Measurements from ENCODE around the gene ZDHHC14.

ZDHHC14 gene

DNA sequence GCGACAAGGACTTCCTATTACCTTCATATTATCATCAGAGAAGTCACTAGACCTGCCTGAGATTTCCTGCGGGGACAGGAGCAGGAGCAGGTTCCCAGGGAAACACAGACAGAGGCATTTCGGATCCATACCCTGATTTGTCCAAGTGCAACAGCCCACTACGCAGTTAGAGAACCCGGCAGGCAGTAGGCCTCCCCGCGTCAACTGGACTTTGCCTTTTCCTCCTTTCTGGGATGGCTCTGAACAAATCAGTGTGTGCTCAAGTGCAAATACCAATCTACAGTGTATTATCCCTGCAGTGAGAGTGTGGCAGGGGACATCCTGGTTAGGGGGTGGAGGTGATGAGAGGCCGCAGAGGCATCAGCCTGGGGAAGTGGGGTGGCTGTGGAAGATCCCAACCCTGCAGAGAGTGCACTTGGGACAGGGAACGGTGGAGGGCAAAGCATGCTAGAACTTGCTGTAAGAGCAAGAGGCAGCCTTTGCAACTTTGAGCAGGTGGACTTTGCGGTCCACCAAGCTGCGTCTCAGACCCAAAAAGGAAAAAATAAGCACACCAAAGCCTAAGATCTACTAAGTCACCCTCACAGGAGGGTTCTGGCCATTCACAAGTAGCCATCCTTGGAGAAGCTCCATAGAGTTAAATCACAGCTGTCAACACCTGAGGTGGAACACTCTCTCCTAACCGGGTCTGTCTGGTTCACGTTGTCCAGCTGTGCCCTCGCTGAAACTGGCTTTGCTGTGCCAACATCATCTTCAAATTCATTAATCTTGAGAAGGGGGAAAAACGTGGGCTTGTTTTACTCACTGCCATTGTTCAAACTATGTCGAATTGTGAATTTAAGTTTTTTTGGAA, 159.1 kb downstream of the ZDHHC14 start:
- ChIA-PET CTCF (no interaction called here), POLR2A (no interaction called here)
- DNase-seq (ENCODE audit: low read depth, low spot score): no peak
- no peak overlapping the region for H3K4me3 ChIP-seq (ENCODE audit: low read depth, low read length)
- TF ChIP-seq, protein P1, sequence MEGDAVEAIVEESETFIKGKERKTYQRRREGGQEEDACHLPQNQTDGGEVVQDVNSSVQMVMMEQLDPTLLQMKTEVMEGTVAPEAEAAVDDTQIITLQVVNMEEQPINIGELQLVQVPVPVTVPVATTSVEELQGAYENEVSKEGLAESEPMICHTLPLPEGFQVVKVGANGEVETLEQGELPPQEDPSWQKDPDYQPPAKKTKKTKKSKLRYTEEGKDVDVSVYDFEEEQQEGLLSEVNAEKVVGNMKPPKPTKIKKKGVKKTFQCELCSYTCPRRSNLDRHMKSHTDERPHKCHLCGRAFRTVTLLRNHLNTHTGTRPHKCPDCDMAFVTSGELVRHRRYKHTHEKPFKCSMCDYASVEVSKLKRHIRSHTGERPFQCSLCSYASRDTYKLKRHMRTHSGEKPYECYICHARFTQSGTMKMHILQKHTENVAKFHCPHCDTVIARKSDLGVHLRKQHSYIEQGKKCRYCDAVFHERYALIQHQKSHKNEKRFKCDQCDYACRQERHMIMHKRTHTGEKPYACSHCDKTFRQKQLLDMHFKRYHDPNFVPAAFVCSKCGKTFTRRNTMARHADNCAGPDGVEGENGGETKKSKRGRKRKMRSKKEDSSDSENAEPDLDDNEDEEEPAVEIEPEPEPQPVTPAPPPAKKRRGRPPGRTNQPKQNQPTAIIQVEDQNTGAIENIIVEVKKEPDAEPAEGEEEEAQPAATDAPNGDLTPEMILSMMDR (IDR thresholded peaks at IDR 0.05; ENCODE audit: insufficient read depth, low read length, missing control alignments): no peak

GRCh38 chr6:157541618-157542413, 160.8 kb downstream of the ZDHHC14 start:
- DNase-seq (ENCODE audit: low read depth, low spot score): no peak
- ChIA-PET CTCF (interaction anchor here (1.4 kb wide), 1 partner anchor 125 kb away, joined by 4 read pairs; no protein-coding TSS in a partner anchor), POLR2A (no interaction called here)
- H3K4me3 ChIP-seq (ENCODE audit: low read depth, low read length): no peak overlapping the region
- TF ChIP-seq, protein P1 (IDR thresholded peaks at IDR 0.05; ENCODE audit: insufficient read depth, low read length, missing control alignments): no peak

DNA sequence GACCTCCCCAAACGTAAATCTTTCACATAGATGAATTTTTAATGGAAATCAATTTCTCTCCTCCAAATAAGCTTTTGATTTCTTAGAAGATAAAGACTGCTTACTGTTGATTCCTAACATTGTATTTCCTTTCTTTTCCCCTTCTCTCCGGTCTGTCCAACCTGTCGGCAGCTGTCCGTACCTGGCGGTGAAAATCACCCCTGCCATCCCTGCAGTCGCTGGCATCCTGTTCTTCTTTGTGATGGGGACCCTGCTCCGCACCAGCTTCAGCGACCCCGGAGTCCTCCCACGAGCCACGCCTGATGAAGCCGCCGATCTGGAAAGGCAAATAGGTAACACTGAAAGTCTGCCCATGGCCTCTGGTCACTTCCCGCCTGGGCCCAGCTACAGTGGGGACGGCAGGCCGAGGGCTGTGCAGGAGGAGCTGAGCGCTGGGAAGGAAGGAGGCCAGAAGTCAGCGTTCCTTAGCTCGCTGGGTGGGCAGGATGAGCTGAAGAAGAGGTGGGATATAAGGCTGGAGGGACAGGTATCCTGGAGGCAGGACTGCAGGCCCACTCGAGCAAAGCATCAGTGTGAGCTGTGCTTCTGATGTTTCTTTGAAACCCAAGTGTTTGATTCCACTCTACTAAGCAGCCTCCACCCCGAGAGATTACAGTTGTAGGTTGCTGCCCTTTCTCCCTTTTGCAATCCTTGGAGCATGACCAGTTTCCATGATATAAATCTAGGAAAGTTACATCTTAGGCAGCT, 161.6 kb downstream of the ZDHHC14 start:
- ChIA-PET POLR2A (no interaction called here), CTCF (interaction anchor here (0.6 to 1.4 kb wide), 2 partner anchors 71 to 124 kb away, joined by 3 to 4 read pairs; no protein-coding TSS in a partner anchor)
- TF ChIP-seq, protein P1 (IDR thresholded peaks at IDR 0.05; ENCODE audit: insufficient read depth, low read length, missing control alignments): no peak
- no peak overlapping the region for H3K4me3 ChIP-seq (ENCODE audit: low read depth, low read length)
- no peak for DNase-seq (ENCODE audit: low read depth, low spot score)

DNA sequence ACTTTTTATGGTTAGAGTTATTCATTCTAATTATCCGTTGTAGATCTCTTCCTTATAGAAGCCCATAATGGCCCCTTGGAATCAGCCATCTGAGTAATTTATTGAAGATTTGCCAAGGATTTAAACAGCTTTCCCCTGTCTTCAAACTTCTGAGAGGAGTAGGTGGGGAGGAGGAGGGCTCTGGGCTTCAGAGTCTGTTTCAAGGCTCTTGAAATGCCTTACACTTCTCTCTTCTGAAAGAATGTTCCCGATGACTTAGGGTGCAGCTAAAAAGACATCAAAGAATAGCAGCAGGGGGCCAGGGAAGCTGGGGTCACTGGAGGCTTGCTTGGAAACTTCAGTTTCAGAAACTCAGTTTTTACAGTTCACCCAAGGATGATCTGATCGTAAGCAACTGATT, 165.3 kb downstream of the ZDHHC14 start:
- ChIA-PET CTCF (no interaction called here), POLR2A (no interaction called here)
- TF ChIP-seq, protein P1 (IDR thresholded peaks at IDR 0.05; ENCODE audit: insufficient read depth, low read length, missing control alignments): no peak

GRCh38 chr6:157547112-157547511, 166.1 kb downstream of the ZDHHC14 start:
- DNase-seq (ENCODE audit: low read depth, low spot score): no peak
- POLR2A ChIA-PET: no interaction called here
- TF ChIP-seq, protein P1 (IDR thresholded peaks at IDR 0.05; ENCODE audit: insufficient read depth, low read length, missing control alignments): no peak
- CTCF ChIA-PET: no interaction called here
- no peak overlapping the region for H3K4me3 ChIP-seq (ENCODE audit: low read depth, low read length)

More for the DNA sequence above, 165.3 kb downstream of the ZDHHC14 start:
- DNase-seq (ENCODE audit: low read depth, low spot score): no peak
- H3K4me3 ChIP-seq (ENCODE audit: low read depth, low read length): no peak overlapping the region

All from AG04449 (cell line).